Fibroblast of mammary gland (primary cell): ENCODE measurements around the gene SLC7A6.

ENCODE experiments used
- DNase-seq: peaks from one replicate; pipeline ENCODE4 v3.0.0-alpha.2; 2010; ENCODE audit warnings: low read depth
- H3K4me3 ChIP-seq: 2 replicates; pipeline ENCODE4 v1.5.1; 2011; ENCODE audit warnings: low read depth, mild to moderate bottlenecking, low read length, moderate library complexity; ENCODE audit not compliant: control insufficient read depth
- TF ChIP-seq, protein P1 (sequence below): conservative IDR thresholded peaks from 2 replicates; pipeline ENCODE4 v1.5.1; 2011; ENCODE audit warnings: low read depth, low read length, inconsistent platforms; ENCODE audit not compliant: control insufficient read depth, insufficient read depth

Gene SLC7A6

DNA sequence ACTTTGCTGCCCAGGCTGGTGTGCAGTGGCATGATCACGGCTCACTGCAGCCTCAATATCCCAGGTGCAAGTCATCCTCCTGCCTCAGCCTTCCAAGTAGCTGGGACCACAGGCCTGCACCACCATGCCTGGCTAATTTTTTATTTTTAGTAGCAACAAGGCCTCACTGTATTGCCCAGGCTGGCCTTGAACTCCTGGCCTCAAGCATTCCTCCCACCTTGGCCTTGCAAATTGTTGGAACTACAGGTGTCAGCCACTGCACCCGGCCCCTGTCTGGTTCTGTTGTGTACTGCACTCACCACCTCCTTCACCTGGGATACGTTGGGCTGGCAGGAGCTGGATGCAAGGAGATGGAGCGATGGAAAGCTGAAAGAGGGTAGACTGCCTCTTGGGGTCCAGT lies 10.6 kb upstream of the SLC7A6 start:
- H3K4me3 ChIP-seq = no peak overlapping the region
- DNase-seq = no peak
- TF ChIP-seq, protein P1, sequence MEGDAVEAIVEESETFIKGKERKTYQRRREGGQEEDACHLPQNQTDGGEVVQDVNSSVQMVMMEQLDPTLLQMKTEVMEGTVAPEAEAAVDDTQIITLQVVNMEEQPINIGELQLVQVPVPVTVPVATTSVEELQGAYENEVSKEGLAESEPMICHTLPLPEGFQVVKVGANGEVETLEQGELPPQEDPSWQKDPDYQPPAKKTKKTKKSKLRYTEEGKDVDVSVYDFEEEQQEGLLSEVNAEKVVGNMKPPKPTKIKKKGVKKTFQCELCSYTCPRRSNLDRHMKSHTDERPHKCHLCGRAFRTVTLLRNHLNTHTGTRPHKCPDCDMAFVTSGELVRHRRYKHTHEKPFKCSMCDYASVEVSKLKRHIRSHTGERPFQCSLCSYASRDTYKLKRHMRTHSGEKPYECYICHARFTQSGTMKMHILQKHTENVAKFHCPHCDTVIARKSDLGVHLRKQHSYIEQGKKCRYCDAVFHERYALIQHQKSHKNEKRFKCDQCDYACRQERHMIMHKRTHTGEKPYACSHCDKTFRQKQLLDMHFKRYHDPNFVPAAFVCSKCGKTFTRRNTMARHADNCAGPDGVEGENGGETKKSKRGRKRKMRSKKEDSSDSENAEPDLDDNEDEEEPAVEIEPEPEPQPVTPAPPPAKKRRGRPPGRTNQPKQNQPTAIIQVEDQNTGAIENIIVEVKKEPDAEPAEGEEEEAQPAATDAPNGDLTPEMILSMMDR = no peak

DNA sequence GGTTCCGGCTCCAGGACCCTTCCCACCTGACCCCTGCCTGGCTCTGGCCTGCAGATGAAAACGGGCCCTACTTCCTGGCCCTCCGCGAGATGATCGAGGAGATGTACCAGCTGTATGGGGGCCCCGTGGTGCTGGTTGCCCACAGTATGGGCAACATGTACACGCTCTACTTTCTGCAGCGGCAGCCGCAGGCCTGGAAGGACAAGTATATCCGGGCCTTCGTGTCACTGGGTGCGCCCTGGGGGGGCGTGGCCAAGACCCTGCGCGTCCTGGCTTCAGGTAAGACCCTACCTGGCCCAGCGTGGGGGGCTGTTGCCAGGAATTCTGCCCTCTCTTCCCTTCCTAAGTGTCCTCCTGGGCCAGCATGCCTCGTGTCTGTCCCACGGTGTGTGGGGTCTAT lies 8.6 kb upstream of the SLC7A6 start:
- TF ChIP-seq, protein P1 = no peak
- DNase-seq = no peak
- no peak overlapping the region for H3K4me3 ChIP-seq

DNA sequence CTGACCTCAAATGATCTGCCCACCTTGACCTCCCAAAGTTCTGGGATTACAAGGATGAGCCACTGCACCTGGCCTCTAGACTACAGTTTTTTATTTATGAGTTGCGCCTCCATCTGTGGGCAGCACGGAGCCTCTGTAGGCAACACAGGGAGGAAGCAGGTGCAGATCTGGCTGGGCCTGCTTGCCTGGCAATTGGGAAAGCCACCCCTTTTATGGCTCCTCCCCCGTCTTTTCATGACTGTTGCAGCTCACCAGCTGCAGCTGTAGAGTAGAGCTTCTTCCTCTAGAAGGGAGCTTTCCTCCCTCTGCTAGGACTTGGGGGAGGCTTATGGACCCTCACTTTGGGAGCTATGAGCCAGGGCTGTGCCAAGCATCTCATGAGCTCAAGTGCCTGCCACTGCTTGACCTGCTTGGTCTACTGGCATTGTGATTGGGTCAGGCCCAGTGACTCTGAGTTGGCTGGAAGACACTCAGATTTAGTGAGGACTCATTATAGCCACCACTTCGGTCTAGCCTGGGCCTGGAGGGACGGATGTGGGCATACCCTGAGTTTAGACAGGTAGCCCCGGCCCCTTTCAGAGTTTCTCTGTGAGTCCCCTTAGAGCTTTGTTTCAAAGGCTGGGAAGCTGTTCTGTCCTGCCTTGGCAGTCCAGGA lies 6.9 kb upstream of the SLC7A6 start:
- H3K4me3 ChIP-seq = no peak overlapping the region
- TF ChIP-seq, protein P1 = no peak
- DNase-seq = no peak

DNA sequence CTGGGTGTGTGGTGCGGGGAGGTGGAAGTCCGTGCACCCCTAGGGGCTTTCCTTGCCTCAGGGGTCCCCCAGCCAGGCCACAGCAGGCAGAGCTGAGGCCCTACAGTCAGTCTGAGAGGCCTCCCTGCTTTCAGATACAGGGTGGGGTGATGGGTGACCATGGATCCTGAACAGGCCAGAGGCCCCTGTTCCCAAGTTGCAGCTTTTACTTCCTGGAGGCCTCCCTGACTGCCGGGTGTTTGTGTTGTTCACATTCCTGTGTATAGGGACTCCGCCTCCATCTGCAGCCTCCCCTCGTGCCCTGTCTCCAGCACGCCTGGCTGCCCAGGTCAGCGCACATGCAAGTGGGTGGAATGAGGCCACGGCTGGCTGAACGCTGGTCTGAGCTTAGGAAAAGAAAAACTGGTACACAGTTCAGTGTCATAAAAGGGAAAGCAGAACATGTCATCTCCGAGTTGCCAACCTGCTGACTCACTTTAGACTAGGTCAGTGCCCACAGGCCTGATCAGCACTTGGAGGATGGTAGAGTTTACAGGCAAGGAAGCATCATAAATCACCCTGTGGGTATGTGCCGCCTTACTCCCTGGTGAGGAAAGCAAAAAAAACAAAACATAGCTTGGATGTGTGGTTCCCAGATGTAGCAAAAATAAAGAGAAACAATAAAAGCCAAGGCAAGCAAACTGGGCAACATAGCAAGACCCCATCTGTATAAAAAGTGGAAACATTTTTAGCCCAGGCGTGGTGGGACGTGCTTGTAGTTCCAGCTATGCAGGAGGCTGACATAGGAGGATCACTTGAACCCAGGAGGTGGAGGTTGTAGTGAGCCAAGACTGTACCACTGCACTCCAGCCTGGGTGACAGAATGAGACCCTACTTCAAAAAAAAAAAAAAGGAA lies 6.2 kb upstream of the SLC7A6 start:
- DNase-seq = peak; percentile 45
- TF ChIP-seq, protein P1 = no peak
- no peak overlapping the region for H3K4me3 ChIP-seq

DNA sequence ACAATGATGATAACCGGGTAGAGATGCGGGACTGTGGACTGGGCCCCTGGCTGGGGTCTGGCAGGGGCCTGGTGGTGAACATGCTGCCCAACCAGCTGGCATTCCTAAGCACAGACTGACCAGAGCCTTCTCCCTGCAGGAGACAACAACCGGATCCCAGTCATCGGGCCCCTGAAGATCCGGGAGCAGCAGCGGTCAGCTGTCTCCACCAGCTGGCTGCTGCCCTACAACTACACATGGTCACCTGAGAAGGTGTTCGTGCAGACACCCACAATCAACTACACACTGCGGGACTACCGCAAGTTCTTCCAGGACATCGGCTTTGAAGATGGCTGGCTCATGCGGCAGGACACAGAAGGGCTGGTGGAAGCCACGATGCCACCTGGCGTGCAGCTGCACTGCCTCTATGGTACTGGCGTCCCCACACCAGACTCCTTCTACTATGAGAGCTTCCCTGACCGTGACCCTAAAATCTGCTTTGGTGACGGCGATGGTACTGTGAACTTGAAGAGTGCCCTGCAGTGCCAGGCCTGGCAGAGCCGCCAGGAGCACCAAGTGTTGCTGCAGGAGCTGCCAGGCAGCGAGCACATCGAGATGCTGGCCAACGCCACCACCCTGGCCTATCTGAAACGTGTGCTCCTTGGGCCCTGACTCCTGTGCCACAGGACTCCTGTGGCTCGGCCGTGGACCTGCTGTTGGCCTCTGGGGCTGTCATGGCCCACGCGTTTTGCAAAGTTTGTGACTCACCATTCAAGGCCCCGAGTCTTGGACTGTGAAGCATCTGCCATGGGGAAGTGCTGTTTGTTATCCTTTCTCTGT lies 5.1 kb upstream of the SLC7A6 start:
- no peak overlapping the region for H3K4me3 ChIP-seq
- TF ChIP-seq, protein P1 = no peak
- no peak for DNase-seq

DNA sequence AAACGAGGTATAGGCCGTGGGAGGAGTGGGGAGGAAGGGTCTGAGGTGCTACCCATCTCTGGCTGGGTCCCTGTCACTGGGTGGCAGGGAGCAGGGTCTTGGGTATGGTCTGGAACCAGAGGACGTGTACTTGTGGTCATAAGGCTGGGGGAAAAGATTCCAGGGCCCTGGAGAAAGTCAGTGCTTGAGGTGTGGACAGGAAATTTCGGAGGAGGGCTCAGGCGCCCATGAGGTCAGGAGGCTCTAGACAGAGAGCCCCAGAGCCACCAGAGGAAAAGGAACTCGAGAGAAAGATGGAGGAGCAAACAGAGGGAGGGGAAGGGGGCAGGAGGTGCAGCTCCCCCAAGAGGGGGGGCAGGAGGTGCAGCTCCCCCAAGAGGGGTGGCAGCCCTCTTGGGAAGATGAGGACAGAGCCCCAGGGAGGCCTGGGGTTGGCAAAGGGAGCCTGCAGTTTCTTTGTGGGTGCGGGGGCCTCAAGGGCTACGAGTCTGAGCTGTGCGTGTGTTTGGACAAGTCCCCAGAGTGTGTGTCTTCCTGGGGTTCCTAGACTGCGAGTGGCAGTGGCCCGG lies 683 bp upstream of the SLC7A6 start:
- DNase-seq = no peak
- TF ChIP-seq, protein P1 = no peak
- H3K4me3 ChIP-seq = peak overlapping the region; percentile 50
